ENCODE measurements around the gene ADORA3.

DNA sequence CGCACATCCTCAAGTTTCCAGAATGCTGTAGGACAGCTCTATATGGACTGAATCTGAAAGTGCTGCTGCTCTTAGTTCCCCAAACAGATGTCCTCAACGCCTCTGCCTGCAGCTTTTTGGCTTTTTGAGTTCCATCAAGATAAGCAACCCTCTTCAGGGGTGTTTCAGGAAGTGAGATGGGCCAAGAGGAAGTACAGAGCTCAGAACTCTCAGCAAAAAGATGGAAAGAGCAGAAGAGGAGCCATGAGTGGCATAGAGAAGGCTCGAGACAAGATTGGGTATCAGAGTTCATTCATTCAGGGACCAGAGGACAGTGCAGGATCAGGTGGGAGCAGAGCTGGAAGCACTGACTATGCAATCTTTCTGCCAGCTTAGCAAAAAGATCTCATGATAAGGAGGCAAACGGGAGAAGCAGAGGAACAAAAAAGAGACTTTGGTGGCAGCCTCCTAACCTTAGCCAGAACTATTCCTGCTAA lies at the start of gene ADORA3, which contains the start of gene TMIGD3:
- TF ChIP-seq SMC3 (IDR thresholded peaks at IDR 0.05; ENCODE audit: borderline replicate concordance, low read length) (no peak), ETV6 (conservative IDR thresholded peaks at IDR 0.05 in 1 of 2, IDR thresholded peaks at IDR 0.05 in 1 of 2; ENCODE audit: borderline replicate concordance in 1 of 2, low read depth in 1 of 2) (no peak; a peak in 1 of 4 replicates), RAD51 (IDR thresholded peaks at IDR 0.05) (no peak), SIN3A (IDR thresholded peaks at IDR 0.05; ENCODE audit: low read depth, low read length) (no peak)
